CD4-positive, alpha-beta T cell treated with Interleukin-10 for 1 hour (primary cell): ENCODE results near the gene ARHGEF2.
"Not testable (repeated sequence)": the region's sequence is repeated elsewhere in the genome, so short reads cannot be mapped to it uniquely, and the experiment has no call there.

Source experiments
- DNase-seq: peaks from one replicate; pipeline ENCODE4 v3.0.0-alpha.2; 2020

Gene ARHGEF2

GRCh38 chr1:155989242-155990004 is 11.1 kb upstream of the ARHGEF2 start:
- peak; percentile 89 for DNase-seq

DNA sequence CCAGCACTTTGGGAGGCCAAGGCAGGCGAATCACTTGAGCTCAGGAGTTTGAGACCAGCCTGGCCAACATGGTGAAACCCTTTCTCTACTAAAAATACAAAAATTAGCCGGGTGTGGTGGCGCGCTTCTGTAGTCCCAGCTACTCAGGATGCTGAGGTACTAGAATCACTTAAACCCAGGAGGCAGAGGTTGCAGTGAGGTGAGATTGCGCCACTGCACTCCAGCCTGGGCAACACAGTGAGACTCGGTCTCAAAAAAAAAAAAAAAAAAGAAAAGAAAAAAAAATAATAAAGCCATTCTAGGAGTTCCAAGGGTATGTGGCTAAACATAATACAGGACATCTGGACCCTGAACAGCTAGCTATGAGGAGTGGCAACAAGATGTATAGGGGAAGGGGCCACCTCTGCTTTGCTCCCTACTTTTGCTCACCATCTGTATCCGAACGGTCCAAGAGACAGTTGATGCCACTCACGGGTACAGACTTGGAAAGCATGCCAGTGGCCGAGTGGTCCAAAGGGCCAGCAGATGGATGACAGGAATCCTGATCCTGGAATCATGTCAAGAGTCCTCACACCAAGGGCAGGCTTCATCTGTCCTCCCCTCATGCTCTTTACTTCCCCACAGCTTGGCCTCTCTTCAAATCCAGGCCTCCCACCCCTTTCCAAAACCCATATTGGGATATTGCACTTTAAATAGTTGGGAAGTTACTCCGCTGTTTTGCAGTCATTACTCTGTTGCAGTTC is 6.7 kb upstream of the ARHGEF2 start:
- DNase-seq: not testable (repeated sequence)

- DNase-seq: no peak
These were observed 6.0 kb upstream of the ARHGEF2 start for GRCh38 chr1:155984341-155984740.

- DNase-seq: no peak
These were observed 5.1 kb upstream of the ARHGEF2 start for GRCh38 chr1:155983191-155984024.

- DNase-seq: no peak
These were observed 3.8 kb upstream of the ARHGEF2 start for GRCh38 chr1:155982106-155982505.

DNA sequence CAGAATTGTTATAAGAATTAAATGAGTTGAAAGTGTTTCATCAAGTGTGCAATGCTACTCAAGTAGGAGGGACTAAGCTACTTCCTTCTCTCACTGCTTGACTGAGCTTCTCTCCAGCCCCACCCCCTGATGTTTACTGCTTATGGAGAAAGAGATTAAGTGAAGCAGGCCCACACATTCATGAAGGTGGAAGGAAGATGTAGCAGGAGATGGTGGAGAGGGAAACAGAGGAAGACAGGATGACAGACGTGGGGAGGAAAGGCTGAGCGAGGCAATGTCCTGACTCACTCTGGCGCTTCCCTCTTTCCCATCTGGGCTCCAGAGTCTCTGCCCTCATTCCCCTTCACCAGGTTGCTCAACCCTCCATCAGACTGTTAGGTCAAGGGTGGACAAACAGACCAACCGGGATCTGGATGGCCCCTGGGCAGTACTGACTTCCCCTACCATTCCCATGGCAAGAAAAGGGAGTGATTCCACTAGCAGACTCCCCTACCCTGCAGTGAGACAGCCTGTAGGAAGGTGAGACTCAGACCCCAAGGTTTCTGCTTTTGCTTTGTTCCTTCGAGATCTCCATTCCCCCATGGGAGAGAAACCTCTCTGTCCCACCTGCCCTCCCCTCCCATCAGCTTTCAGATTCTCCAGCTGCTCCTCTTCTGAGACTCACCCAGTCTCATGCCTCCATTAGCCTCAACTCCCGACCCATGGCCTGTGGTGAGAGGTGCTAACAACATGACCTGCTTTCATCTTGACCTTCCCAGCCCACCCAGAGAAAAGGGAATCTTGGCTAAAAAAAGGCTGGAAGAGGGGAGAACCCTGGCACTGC is 3.1 kb upstream of the ARHGEF2 start:
- peak; percentile 59 for DNase-seq

DNA sequence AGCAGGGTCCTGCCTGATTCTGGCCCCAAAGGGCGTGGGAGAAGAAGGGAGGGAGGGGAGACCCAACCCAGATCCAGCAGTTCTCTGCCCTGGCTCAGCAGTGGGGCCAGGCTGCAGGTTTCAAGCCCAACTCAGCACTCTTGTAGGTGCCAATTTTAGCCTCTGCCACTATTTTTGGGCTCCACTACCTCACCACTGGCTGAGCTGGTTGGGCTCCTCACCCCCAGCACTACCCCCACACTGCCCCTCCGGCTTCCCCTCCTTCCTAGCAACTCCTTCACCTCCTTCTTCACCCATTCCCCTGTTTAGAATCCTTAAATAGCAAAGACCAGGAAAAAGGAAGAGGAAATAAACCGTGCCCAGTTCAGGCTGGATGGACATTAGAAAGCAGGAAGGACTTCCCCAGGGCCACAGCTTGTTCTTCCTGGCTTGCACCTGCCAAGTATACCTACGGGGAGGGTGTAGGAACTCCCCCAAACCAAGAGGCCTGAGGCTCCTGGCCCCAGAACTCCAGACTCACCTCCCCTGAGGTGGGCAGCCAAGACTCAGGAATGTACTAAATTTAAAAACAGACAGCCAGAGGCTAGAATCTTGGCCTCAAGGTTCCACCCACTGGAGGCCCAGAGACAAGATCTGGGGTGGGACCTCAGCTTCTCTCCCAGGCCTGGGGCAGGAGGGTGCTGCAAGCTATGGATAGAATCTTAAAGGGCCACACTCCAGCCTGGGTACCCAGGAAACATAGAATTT is 1.4 kb upstream of the ARHGEF2 start:
- DNase-seq: no peak

DNA sequence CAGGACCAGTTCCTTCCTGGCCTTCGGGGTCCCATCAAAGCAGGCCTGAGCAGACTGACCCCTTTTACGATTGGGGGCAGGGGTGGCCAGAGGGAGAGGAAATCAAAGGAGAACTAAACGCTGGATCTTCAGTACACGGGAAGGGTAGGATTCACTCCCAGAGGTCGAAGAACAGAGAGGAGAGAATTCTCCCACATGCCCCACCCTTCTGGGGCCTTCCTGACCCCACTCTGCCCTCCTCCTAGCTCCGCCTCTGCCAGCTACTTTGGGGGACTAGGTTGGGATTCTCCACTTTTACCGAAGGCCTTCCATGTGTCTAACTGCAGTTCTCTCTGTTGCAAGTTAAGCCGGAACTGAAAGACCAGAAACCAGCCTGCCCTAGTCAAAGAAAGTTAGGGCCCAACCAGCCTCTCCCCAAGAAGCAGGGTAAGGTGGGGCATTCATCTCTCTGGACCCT is 654 bp upstream of the ARHGEF2 start:
- DNase-seq: peak; percentile 33

GRCh38 chr1:155977690-155978324 is 540 bp downstream of the ARHGEF2 start:
- DNase-seq: peak; percentile 45

DNA sequence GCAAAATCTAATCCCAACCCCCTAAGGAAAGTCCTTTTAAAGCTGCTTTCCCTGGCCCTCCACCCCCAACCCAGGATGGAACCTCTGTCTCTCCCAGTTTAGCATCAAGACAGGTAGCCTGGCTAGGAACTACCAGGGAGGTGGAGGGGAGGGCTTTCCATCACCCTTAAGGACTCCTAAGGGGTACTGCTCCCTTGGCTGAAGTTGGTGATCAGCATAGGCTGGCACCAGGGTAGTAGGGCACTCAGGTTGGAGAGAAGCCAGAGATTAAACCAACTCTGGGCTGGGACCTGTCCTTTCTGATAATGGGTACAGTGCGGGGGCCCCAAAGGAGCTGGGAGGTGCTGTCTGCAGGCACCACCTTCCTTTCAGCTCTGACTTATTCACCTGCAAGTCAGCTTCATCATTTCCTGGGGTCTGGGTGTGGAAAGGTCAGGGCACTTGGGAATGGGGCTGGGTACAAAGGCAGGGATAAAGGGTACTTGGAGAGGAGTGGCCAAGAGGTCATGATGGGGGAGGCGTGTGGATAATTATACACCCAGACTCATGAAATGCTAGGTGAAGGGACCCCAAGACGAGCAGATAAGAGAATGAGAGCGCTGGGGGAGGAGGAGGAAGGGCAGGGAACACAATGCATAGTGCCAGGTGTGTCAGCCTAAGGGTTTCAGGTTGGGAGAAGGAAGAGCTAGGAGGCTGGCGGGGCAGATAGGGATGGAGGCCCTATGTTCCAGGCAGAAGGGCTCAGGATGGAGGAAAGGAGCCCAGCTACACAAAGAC is 1.2 kb downstream of the ARHGEF2 start:
- DNase-seq: no peak

DNA sequence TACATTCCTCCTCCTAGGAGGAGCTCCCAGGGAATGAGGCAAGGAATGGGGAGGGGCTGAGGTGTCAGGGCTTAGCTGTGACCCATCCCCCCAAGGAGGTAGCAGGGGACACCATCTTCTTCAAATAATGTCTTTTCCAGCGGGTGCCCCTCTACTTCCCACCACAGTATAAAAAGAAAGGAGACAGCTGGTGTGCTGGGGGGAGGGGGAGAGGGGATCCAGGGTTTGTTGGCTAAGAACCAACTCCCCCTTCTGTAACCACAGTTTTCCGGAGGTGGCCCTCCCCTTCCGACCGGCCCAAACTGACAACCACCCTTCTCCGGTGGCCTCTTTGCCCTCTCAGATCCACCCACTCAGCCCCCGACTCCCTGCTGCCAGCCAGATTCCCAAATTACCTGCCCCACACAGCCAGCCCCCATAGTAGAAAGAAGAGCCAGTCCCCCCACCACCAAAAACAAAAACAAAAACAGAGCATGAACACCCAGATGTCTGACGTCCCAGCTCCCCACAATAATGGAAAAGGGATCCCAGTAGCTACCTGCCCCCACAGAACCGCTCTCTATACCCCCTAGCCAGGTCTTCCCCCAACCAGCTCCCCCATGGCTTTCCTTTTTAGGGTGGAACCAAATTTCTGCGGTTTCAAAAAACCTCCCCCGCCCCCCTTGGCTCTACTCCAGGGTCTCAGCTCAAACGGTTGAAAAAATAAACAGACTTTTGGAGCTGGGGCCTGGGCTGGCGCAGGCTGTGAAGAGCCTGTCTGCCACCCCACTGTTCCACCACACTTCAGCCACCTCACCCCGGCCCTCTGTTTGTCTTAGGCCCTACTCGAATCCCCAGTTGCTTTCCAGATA is 2.1 kb downstream of the ARHGEF2 start:
- DNase-seq: peak; percentile 75

DNA sequence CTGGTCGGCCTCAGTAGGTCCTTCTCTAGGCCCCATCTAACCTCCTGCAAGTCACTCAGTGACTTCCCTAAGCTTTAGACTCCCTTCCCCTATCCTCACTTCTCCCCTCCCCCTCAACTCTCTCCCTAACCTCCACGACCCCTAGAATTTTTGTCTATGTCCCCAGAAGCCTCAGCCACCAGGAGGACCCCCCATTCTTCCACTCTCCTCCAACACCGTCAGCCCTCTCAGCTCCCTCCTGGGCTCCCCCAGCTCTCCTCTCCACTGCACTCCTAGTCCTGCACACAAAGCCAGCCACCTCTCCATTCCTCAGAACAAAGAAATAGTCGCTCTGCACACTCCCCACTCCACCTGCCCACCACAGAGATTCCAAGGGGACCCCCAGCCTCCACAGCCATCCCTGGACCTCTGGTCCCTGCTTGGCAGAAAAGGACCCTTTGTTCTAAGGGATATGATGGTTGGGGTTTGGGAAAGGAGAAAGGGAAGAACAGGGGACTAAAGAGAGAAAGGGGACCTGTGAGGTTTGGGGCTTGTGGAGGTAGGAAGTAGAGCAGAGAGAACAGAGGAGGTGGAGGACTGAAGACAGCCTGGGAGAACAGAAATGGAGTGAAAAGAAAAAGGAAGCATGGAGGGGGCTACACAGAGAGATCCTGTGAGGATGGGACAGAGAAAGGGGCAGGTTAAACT is 2.8 kb downstream of the ARHGEF2 start:
- no peak for DNase-seq

DNA sequence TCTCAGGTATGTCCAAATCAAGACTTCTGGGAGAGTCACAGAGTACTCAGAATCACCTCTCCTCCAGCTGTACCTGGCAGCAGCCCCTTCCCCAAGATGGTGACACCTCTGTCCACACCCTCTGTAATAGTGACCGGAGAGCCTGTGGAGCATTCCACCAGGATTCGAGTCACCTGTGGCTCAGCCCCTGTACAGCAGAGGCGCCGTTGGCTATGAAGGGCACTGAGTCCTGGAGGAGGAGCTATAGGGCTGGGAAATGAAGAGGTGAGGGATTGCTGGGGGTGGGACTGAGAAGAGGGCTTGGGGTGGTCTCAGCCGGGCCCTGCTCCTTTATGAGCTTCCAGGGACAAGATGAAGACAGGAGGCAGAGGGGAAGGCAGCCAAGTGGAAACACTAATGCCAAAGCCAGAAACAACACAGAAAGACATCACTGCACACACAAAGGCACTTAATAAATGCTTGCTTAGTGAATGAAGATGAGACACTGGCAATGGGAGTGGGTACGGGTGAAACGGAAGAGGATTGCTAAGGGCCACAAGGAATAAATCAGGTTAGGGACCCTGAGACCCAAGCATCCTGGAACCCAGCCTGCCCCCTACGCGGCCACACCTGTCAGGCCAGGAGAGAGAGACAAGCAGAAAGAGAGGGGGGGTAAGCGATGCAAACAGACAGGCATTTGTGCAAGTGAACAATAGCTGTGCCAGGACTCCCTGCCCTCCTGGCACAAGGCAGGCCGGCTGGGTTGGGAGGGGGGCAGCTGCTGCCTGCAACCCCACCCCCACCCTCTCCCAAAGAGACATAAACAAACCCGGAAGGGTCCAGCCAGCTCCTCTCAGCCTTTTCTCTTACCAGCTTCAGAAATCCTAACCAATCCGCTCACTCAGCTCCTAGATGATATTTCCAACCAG is 3.9 kb downstream of the ARHGEF2 start:
- no peak for DNase-seq

DNA sequence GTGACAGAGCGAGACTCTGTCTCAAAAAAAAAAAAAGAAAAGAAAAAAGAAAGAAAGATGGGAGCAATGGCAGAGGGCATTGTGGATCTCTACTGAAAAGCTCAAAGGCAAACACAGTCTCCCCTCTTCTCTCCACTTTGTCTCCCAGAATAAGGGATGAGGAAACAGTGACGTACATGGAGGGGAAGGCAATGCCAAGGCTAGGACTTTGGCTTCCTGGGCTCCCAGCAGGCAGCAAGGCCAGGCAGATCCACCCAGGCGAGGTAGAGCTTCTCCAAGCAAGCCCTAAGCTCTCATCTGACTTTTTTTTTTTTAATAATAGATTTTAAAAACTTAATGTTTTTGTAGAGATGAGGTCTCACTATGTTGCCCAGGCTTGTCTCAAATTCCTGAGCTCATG is 4.6 kb downstream of the ARHGEF2 start:
- DNase-seq: no peak

DNA sequence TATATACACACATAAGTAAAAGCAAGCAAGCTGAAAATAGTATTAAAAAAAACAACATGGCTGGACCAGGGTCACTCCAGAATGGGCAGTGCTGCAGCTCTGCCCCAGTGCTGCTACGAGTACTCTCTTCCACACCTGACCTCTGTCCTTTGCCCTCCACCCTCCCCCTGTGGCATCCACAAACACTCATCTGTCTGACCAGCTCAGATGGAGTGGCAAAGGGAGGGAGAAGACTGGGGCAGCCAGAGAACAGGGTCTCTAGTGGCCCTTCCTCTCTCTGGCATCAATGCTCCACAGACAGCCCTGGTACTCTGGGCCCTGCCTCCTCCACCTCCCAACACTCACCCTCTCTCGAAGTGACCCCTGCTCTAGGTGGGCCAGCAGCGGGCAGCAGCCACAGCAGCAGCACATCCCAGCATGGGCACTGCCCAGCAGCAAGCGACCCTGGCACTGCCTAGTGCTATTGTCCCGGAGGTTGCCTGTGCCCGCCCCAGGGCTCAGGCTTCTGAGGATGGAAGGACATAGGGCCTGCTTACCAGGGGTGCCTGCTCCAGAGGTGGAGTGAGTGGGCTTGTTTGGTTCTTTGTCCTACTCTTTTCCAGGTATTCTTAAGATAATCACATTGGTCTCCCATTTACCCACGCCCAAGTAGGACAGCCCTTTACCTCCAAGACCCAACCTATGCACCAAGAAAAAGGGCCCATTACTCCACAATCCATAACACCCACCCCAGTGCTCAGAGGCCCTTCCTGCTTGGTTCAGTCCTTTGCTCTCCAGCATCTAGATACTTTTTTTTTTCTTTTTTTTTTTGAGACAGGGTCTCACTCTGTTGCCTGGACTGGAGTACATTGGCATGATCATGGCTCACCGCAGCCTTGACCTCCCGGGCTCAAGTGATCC is 6.2 kb downstream of the ARHGEF2 start:
- DNase-seq: no peak

- no peak for DNase-seq
These were observed 7.7 kb downstream of the ARHGEF2 start for GRCh38 chr1:155970531-155971167.
